Keratinocyte (primary cell): ENCODE data around the gene FLT3. TPM values are rescaled to one million over a fixed set of nuclear protein-coding genes. Genes with fewer than 3 reads are reported as not detected.
A peak's percentile ranks its signal among the peaks of the same experiment; 100 is the strongest.

Experiments used
- DNase-seq: peaks from one replicate; pipeline ENCODE4 v3.0.0-alpha.2; 2011; ENCODE audit warnings: low read depth, missing footprints, low spot score
- FAIRE-seq: peaks from 2 replicates; lab custom pipeline; 2011; peaks lifted over from hg19 to GRCh38; lab: Jason Lieb, UNC
- H2AFZ ChIP-seq: 2 replicates; pipeline ENCODE4 v1.6.0; 2012; ENCODE audit warnings: low read length, control low read depth, inconsistent platforms; ENCODE audit not compliant: control insufficient read depth
- H3K27ac ChIP-seq: 2 replicates; pipeline ENCODE4 v1.5.1; 2011; ENCODE audit warnings: low read length; ENCODE audit not compliant: control insufficient read depth, insufficient read depth
- H3K27me3 ChIP-seq: 3 replicates; pipeline ENCODE4 v1.6.0; 2011; ENCODE audit warnings: low read length; ENCODE audit not compliant: control insufficient read depth, insufficient read depth; ENCODE audit errors: extremely low read depth
- H3K36me3 ChIP-seq, 2 experiments: 2 replicates in 1 of 2; 3 replicates in 1 of 2; pipeline ENCODE4 v1.5.1; 2011; ENCODE audit warnings: low read length in 2 of 2, mild to moderate bottlenecking in 1 of 2; ENCODE audit not compliant: control insufficient read depth in 2 of 2, insufficient read depth in 2 of 2; ENCODE audit errors: extremely low read depth in 1 of 2
- H3K4me1 ChIP-seq: 3 replicates; pipeline ENCODE4 v1.5.1; 2011; ENCODE audit warnings: low read length; ENCODE audit not compliant: control insufficient read depth, insufficient read depth; ENCODE audit errors: extremely low read depth
- H3K4me2 ChIP-seq: 3 replicates; pipeline ENCODE4 v1.6.0; 2011; ENCODE audit warnings: low read depth, low read length; ENCODE audit not compliant: control insufficient read depth, insufficient read depth; ENCODE audit errors: extremely low read depth
- H3K4me3 ChIP-seq, 3 experiments: fragments of 200-600 bp in 1 of 3; sonication (generic) in 1 of 3; 2 replicates in 2 of 3; 3 replicates in 1 of 3; pipeline ENCODE4 v1.5.1; 2011 to 2016; ENCODE audit warnings: low read length in 3 of 3, mild to moderate bottlenecking in 3 of 3, control low read depth in 2 of 3, inconsistent platforms in 1 of 3, low read depth in 1 of 3, mixed read lengths in 1 of 3, mixed run types in 1 of 3, moderate library complexity in 1 of 3; ENCODE audit not compliant: control insufficient read depth in 2 of 3, insufficient read depth in 2 of 3; ENCODE audit errors: extremely low read depth in 1 of 3
- H3K79me2 ChIP-seq: 2 replicates; pipeline ENCODE4 v1.6.0; 2012; ENCODE audit warnings: low read length; ENCODE audit not compliant: control insufficient read depth, insufficient read depth
- H3K9ac ChIP-seq: 3 replicates; pipeline ENCODE4 v1.6.0; 2011; ENCODE audit warnings: low read length; ENCODE audit not compliant: control insufficient read depth, insufficient read depth; ENCODE audit errors: extremely low read depth
- H3K9me1 ChIP-seq: 3 replicates; pipeline ENCODE4 v1.6.0; 2011; ENCODE audit warnings: low read length; ENCODE audit not compliant: control insufficient read depth, insufficient read depth; ENCODE audit errors: extremely low read depth
- H3K9me3 ChIP-seq: 2 replicates; pipeline ENCODE4 v1.5.1; 2012; ENCODE audit warnings: low read depth, low read length; ENCODE audit not compliant: control insufficient read depth
- H4K20me1 ChIP-seq: 3 replicates; pipeline ENCODE4 v1.6.0; 2011; ENCODE audit warnings: low read length; ENCODE audit not compliant: control insufficient read depth, insufficient read depth; ENCODE audit errors: extremely low read depth
- CTCF ChIP-seq, 3 experiments: IDR thresholded peaks in 1 of 3; conservative IDR thresholded peaks in 1 of 3; optimal IDR thresholded peaks in 1 of 3; 2 replicates in 2 of 3; 3 replicates in 1 of 3; pipeline versions ENCODE3 to v1.5.1; 2011; ENCODE audit warnings: low read length in 3 of 3, mild to moderate bottlenecking in 3 of 3, moderate library complexity in 2 of 3, control low read depth in 1 of 3, inconsistent platforms in 1 of 3; ENCODE audit not compliant: insufficient read depth in 2 of 3; ENCODE audit errors: extremely low read depth in 1 of 3
- EZH2 ChIP-seq: IDR thresholded peaks from one replicate; pipeline ENCODE4 v1.6.1; 2012; ENCODE audit warnings: inconsistent platforms, mild to moderate bottlenecking, low read length, moderate library complexity
- dilution Hi-C: fragments of 300-500 bp; cut with MboI; formaldehyde crosslinking; loops from one replicate; pipeline ENCODE4 v1.7.0; 2020; ENCODE audit warnings: low sequenced_read_pairs; ENCODE audit not compliant: extremely low pct_ligation_motif_present
- polyA minus RNA-seq, 3 experiments: library from RNA; depleted of rRNA, polyadenylated mRNA; stranded (reverse); fragments of >200 nt; gene quantifications; 1 replicate in 1 of 3; 2 replicates in 1 of 3; 3 replicates in 1 of 3; pipeline ENCODE4 v1.2.3, GENCODE V29; 2011
- polyA plus RNA-seq, 5 experiments: library from polyadenylated mRNA; depleted of rRNA in 3 of 5; stranded (reverse) in 3 of 5; stranded (forward) in 1 of 5; unstranded in 1 of 5; fragments of >200 nt; gene quantifications; 1 replicate in 1 of 5; 2 replicates in 3 of 5; 3 replicates in 1 of 5; pipeline versions ENCODE4 v1.2.1 to v1.2.3, GENCODE V29; 2011 to 2012; ENCODE audit warnings: missing spikeins in 2 of 5, low read depth in 1 of 5, low replicate concordance in 1 of 5

Gene FLT3
- not detected in 3 replicates for polyA plus RNA-seq
- polyA plus RNA-seq (2011; ENCODE audit: low read depth), result not detected
- polyA plus RNA-seq (2011; cell fraction: cytosol; rRNA removed), result not detected in 2 replicates
- polyA plus RNA-seq (2011; cell fraction: nucleus; rRNA removed), result not detected in 2 replicates
- polyA plus RNA-seq (2012; ENCODE audit: low replicate concordance), result not detected in 2 replicates
- not detected in 3 replicates for polyA minus RNA-seq
- not detected for polyA minus RNA-seq (2011; cell fraction: cytosol; rRNA and poly(A)+ RNA removed)
- polyA minus RNA-seq (2011; cell fraction: nucleus; rRNA and poly(A)+ RNA removed), result not detected in 2 replicates

GRCh38 chr13:28100150-28101121 lies at the start of gene FLT3:
Gene FLT3, minus strand, starts transcription at chr13:28100576. Its CDS starts 66 bp downstream, at chr13:28100510.
- H3K36me3 ChIP-seq, result no peaks in the 10 kb centered on the region
- dilution Hi-C loops, result no loop called here
- H4K20me1 ChIP-seq, result no peaks in the 10 kb centered on the region
- H3K4me2 ChIP-seq, result peak within 1 kb of the TSS; percentile 60
- H3K27ac ChIP-seq, result no peak within 1 kb of the TSS
- H3K4me1 ChIP-seq, result no peaks in the 10 kb centered on the region
- FAIRE-seq, result no peak
- peak within 1 kb of the TSS in 2 of 3 experiments; percentile 27 to 38 for H3K4me3 ChIP-seq
- no peak for TF ChIP-seq CTCF (optimal IDR thresholded peaks at IDR 0.05 in 1 of 3, IDR thresholded peaks at IDR 0.05 in 1 of 3, conservative IDR thresholded peaks at IDR 0.05 in 1 of 3; ENCODE audit: extremely low read depth in 1 of 3, insufficient read depth in 2 of 3, low read length in 3 of 3)
- TF ChIP-seq EZH2, result peak; percentile 81
- no peak within 1 kb of the TSS for H3K9ac ChIP-seq
- H3K79me2 ChIP-seq, result no peaks in the 10 kb centered on the region
- H3K27me3 ChIP-seq, result peaks cover 40% of the 10 kb centered on the region
- H3K9me3 ChIP-seq, result peaks cover 2% of the 10 kb centered on the region
- H2AFZ ChIP-seq, result no peak within 1 kb of the TSS
- no peaks in the 10 kb centered on the region for H3K9me1 ChIP-seq
- no peak for DNase-seq

- Histone ChIP-seq H3K27ac (peak overlapping the region; percentile 12), H4K20me1 (peaks cover 3% of the 10 kb centered on the region), H2AFZ (no peak overlapping the region), H3K4me1 (peaks cover under 1% of the 10 kb centered on the region), H3K79me2 (peaks cover 86% of the 10 kb centered on the region), H3K4me2 (no peak overlapping the region), H3K36me3 (no peaks in the 10 kb centered on the region), H3K9ac (no peak overlapping the region), H3K9me1 (no peaks in the 10 kb centered on the region), H3K27me3 (no peaks in the 10 kb centered on the region), H3K9me3 (no peaks in the 10 kb centered on the region), H3K4me3 (no peak overlapping the region)
- no peak for FAIRE-seq
- TF ChIP-seq EZH2 (no peak), CTCF (optimal IDR thresholded peaks at IDR 0.05 in 1 of 3, IDR thresholded peaks at IDR 0.05 in 1 of 3, conservative IDR thresholded peaks at IDR 0.05 in 1 of 3; ENCODE audit: extremely low read depth in 1 of 3, insufficient read depth in 2 of 3, low read length in 3 of 3) (no peak)
- DNase-seq, result no peak
- dilution Hi-C loops, result no loop called here
Measured at GRCh38 chr13:28147495-28147894, 47.1 kb upstream of the FLT3 start.
